Loucy (cell line): Measurements from ENCODE around the gene MAP2K1.
"Not testable (repeated sequence)": the region's sequence is repeated elsewhere in the genome, so short reads cannot be mapped to it uniquely, and the experiment has no call there.

Experiments used
- H2AFZ ChIP-seq: fragments of 200-600 bp; sonication (generic); 2 replicates; pipeline ENCODE4 v1.6.0; 2016; ENCODE audit warnings: antibody characterized with exemption, mild to moderate bottlenecking, low read length, moderate library complexity
- H3F3A ChIP-seq: fragments of 200-600 bp; 2 replicates; pipeline ENCODE4 v1.6.0; 2016; ENCODE audit warnings: antibody characterized with exemption, low read depth, mild to moderate bottlenecking
- H3K27me3 ChIP-seq: fragments of 200-600 bp; sonication (generic); 2 replicates; pipeline ENCODE4 v1.6.1; 2014; ENCODE audit warnings: low read length, mild to moderate bottlenecking; ENCODE audit not compliant: insufficient read depth, poor library complexity, severe bottlenecking
- H3K36me3 ChIP-seq: fragments of 200-600 bp; sonication (generic); 2 replicates; pipeline ENCODE4 v1.6.1; 2016; ENCODE audit warnings: low read length; ENCODE audit not compliant: insufficient read depth
- H3K4me1 ChIP-seq: fragments of 200-600 bp; sonication (generic); 2 replicates; pipeline ENCODE4 v1.5.1; 2014; ENCODE audit warnings: low read length, mild to moderate bottlenecking; ENCODE audit not compliant: insufficient read depth, poor library complexity, severe bottlenecking
- H3K4me2 ChIP-seq: fragments of 200-600 bp; sonication (generic); 2 replicates; pipeline ENCODE4 v1.6.0; 2014; ENCODE audit warnings: antibody characterized with exemption, low read length, low read depth, mild to moderate bottlenecking; ENCODE audit not compliant: poor library complexity, severe bottlenecking
- H3K4me3 ChIP-seq: fragments of 200-600 bp; sonication (generic); 2 replicates; pipeline ENCODE4 v1.5.1; 2014; ENCODE audit warnings: low read length, mild to moderate bottlenecking, mixed read lengths; ENCODE audit not compliant: poor library complexity, severe bottlenecking
- H3K79me2 ChIP-seq: fragments of 200-600 bp; sonication (generic); 2 replicates; pipeline ENCODE4 v1.6.1; 2014; ENCODE audit warnings: low read length; ENCODE audit not compliant: insufficient read depth
- H3K9ac ChIP-seq: fragments of 200-600 bp; sonication (generic); 2 replicates; pipeline ENCODE4 v1.6.0; 2014; ENCODE audit warnings: mild to moderate bottlenecking, low read depth, low read length, moderate library complexity; ENCODE audit not compliant: poor library complexity, severe bottlenecking
- H3K9me2 ChIP-seq: fragments of 200-600 bp; sonication (generic); replicated peaks from 2 replicates; pipeline ENCODE4 v1.6.1; 2016; ENCODE audit warnings: low read depth, low read length, mixed read lengths
- H3K9me3 ChIP-seq: fragments of 200-600 bp; sonication (generic); 2 replicates; pipeline ENCODE4 v1.6.1; 2014; ENCODE audit warnings: mild to moderate bottlenecking, antibody characterized with exemption, low read length, low read depth; ENCODE audit not compliant: insufficient read depth
- H4K20me1 ChIP-seq: fragments of 200-600 bp; sonication (generic); 2 replicates; pipeline ENCODE4 v1.6.0; 2014; ENCODE audit warnings: antibody characterized with exemption, low read length, mild to moderate bottlenecking; ENCODE audit not compliant: insufficient read depth, poor library complexity, severe bottlenecking
- EZH2phosphoT487 ChIP-seq: fragments of 200-600 bp; IDR thresholded peaks from 2 replicates; pipeline ENCODE4 v1.6.1; 2018; ENCODE audit warnings: antibody characterized with exemption, mild to moderate bottlenecking, moderate library complexity, borderline replicate concordance
- TF ChIP-seq, protein P1 (sequence below): fragments of 200-600 bp; sonication (generic); conservative IDR thresholded peaks from 2 replicates; pipeline ENCODE4 v1.5.1; 2014; ENCODE audit warnings: mild to moderate bottlenecking, antibody characterized with exemption, low read length

The MAP2K1 gene

GRCh38 chr15:66386204-66387123 lies at the start of gene MAP2K1:
TSS of gene MAP2K1 (plus strand) at chr15:66386912. CDS start at chr15:66387348, 436 bp downstream.
- Histone ChIP-seq H2AFZ (peak within 1 kb of the TSS; percentile 76), H3K9me3 (no peaks in the 10 kb centered on the region), H3K79me2 (peaks cover 50% of the 10 kb centered on the region), H3K27me3 (no peaks in the 10 kb centered on the region), H3F3A (0 out of 2 replicates have a peak, but pooled peaks cover 7% of the 10 kb centered on the region), H3K4me3 (peak within 1 kb of the TSS; percentile 97), H3K4me2 (peak within 1 kb of the TSS; percentile 89), H3K36me3 (no peaks in the 10 kb centered on the region), H3K9me2 (no peaks in the 10 kb centered on the region), H3K9ac (peak within 1 kb of the TSS; percentile 75), H3K4me1 (peaks cover 40% of the 10 kb centered on the region), H4K20me1 (peaks cover 36% of the 10 kb centered on the region)
- TF ChIP-seq, protein P1, sequence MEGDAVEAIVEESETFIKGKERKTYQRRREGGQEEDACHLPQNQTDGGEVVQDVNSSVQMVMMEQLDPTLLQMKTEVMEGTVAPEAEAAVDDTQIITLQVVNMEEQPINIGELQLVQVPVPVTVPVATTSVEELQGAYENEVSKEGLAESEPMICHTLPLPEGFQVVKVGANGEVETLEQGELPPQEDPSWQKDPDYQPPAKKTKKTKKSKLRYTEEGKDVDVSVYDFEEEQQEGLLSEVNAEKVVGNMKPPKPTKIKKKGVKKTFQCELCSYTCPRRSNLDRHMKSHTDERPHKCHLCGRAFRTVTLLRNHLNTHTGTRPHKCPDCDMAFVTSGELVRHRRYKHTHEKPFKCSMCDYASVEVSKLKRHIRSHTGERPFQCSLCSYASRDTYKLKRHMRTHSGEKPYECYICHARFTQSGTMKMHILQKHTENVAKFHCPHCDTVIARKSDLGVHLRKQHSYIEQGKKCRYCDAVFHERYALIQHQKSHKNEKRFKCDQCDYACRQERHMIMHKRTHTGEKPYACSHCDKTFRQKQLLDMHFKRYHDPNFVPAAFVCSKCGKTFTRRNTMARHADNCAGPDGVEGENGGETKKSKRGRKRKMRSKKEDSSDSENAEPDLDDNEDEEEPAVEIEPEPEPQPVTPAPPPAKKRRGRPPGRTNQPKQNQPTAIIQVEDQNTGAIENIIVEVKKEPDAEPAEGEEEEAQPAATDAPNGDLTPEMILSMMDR: peak; percentile 67
- no peak for TF ChIP-seq EZH2phosphoT487

DNA sequence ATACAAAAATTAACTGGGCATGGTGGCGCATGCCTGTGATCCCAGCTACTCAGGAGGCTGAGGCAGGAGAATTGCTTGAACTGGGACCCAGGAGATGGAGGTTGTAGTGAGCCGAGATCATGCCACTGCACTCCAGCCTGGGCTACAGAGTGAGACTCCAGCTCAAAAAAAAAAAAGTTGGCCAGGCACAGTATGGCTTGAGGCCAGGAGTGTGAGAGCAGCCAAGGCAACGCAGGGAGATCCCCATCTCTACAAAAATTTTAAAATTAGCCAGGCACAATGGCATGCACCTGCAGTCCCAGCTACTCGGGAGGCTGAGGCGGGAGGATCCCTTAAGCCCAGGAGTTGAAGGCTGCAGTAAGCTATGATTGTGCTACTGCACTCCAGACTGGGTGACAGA lies 38.2 kb upstream of the MAP2K1 start:
- H3K9me3 ChIP-seq, H3K27me3 ChIP-seq, H3K4me3 ChIP-seq, H3K79me2 ChIP-seq, H4K20me1 ChIP-seq, H3K9ac ChIP-seq, H3K4me2 ChIP-seq, H2AFZ ChIP-seq, H3F3A ChIP-seq, H3K4me1 ChIP-seq, H3K9me2 ChIP-seq: not testable (repeated sequence)
- peaks cover 36% of the 10 kb centered on the region; the same call in 1 of the 2 replicates for H3K36me3 ChIP-seq

- Histone ChIP-seq H3K9ac (peak overlapping the region; percentile 90), H4K20me1 (peaks cover 7% of the 10 kb centered on the region), H3K4me1 (peaks cover 15% of the 10 kb centered on the region), H3K9me3 (no peaks in the 10 kb centered on the region), H3K9me2 (no peaks in the 10 kb centered on the region), H3F3A (0 out of 2 replicates have a peak, but pooled peaks cover 2% of the 10 kb centered on the region), H3K4me3 (peak overlapping the region; percentile 88), H3K36me3 (peaks cover 12% of the 10 kb centered on the region; the same call in 1 of the 2 replicates), H2AFZ (peak overlapping the region; percentile 92), H3K27me3 (no peaks in the 10 kb centered on the region), H3K79me2 (peaks cover 36% of the 10 kb centered on the region), H3K4me2 (peak overlapping the region; percentile 79)
- no peak for TF ChIP-seq EZH2phosphoT487
- TF ChIP-seq, protein P1: no peak
Measured at GRCh38 chr15:66356077-66356358, 30.7 kb upstream of the MAP2K1 start.
